Aortic smooth muscle cell (primary cell): ENCODE results near the gene CDK11A. TPM values are rescaled to one million over a fixed set of nuclear protein-coding genes. Genes with fewer than 3 reads are reported as not detected.

Experiments
- total RNA-seq: library from RNA; depleted of rRNA; stranded (reverse); fragments of >200 nt; gene quantifications from 2 replicates; pipeline ENCODE4 v1.2.3, GENCODE V29; 2014

CDK11A gene
- 11.7 and 12.9 TPM in 2 replicates for total RNA-seq

DNA sequence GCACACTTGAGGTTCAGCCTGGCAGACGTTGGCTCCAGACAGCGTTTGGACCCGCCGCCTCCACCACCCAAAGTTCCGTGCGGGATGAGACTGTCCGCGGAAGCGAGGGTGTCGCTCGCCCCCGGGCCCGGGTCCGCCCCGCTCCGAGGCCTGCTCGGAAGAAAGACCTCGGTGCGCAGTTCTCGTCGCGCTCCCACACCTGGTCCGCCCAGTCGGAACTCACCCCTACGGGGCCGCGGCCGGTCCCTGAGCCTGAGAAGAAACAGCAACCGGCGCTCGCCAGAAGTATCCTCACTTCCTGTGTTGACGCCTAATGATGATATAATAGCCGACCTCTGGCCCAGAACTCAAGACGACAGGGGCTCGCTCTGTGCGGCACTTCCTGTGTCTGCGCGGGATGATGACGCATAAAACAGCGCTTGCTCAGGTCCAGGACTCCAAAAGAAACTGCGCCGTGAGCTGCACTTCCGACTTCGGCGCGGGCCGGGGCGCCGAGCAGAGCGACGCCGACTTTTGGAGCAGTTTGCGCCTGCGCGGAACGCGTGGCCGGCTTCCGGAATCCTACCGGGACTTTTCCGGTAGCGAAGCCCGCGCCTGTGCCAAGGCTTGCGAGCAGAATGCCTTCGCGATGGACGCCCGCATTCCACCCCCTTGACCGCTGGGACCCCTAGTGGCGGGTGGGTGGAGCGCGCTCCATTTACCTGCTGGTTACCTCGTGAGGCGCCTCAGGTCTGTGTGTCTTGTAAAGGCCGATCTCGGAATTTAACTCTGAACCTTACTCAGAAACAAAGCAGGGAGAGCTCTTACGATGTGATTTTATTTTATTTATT is at the start of gene CDK11A:
TSS of gene CDK11A (minus strand) at position 323 of the 830 bp plus-strand sequence. CDS start 1,539 bp downstream, outside the sequence.

DNA sequence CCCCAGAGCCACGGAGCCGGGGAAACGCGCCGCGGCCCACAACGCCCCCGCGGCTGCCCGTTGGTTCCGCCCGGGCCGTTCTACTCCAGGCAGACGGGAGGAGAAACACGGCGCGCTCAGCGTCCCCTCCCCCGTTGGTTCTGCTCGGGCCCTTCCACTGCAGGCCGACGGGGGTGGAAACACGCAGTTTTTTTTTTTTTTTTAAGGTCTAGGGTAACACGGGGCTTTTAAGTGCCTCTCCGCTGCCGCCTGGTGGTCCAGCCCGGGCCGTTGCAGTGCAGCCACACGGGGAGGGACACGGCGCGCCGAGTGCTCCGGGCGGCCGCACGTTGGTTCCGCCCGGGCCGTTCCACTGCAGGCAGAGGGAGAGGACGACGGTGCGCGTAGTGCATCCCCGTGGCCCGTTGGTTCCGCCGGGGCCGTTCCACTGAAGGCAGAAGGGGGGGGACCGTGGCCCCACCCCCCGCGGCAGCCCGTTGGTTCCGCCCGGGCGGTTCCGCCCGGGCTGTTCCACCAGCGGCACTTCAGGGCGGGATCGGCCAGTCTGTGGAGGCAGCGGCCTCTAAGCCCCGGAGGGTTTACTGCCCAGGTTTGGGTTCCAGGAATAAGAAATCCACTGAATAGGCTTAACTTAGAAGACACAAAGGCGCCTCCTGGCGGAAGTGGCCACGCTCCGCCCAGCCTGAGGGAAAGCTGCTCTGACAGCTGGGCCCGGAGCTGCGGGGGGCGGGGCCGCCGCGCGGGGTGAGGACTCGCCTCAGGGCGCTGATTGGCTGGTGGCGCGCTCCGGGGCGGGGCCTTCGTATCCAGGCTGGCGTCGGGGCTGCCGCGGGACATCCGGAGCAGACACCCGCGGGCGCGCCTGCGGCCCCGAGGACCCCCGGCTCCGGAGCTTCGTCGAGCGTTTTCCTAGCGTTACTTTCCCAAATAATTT is 31.2 kb downstream of the CDK11A start, which contains the start of gene SLC35E2B:
TSS of gene SLC35E2B (minus strand) at position 82 of the 934 bp plus-strand sequence. CDS start 16,096 bp downstream, outside the sequence.

DNA sequence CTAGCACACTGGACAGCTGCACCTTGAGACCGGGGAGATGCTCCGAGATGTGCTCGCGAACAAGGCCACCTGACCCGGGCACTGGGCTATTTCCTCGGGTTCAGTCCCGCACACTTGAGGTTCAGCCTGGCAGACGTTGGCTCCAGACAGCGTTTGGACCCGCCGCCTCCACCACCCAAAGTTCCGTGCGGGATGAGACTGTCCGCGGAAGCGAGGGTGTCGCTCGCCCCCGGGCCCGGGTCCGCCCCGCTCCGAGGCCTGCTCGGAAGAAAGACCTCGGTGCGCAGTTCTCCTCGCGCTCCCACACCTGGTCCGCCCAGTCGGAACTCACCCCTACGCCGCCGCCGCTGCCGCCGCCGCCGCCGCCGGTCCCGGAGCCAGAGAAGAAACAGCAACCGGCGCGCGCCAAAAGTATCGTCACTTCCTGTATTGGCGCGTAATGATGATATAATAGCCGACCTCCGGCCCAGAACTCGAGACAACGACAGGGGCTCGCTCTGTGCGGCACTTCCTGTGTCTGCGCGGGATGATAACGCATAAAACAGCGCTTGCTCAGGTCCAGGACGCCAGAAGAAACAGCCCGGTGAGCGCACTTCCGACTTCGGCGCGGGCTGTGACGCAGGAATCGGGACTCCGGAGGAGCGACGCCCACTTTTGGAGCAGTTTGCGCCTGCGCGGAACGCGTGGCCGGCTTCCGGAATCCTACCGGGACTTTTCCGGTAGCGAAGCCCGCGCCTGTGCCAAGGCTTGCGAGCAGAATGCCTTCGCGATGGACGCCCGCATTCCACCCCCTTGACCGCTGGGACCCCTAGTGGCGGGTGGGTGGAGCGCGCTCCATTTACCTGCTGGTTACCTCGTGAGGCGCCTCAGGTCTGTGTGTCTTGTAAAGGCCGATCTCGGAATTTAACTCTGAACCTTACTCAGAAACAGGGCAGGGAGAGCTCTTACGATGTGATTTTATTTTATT is 65.3 kb downstream of the CDK11A start, which contains the start of gene CDK11B:
TSS of gene CDK11B (minus strand) at position 422 of the 967 bp plus-strand sequence. CDS start 1,519 bp downstream, outside the sequence.

Other genes starting within 250 kb of the CDK11A start
- gene ATAD3A, start 212.2 kb downstream of the CDK11A start, total RNA-seq: 22.9 and 47.2 TPM in 2 replicates
- 2.0 and 2.8 TPM in 2 replicates for gene TMEM240, start 183.7 kb downstream of the CDK11A start, total RNA-seq
- 51.3 and 54.8 TPM in 2 replicates for gene SSU72, start 149.5 kb downstream of the CDK11A start, total RNA-seq
- 0.79 and 0.87 TPM in 2 replicates for gene FNDC10, start 124.2 kb downstream of the CDK11A start, total RNA-seq
- 43.3 and 58.3 TPM in 2 replicates for gene MIB2, start 108.9 kb downstream of the CDK11A start, total RNA-seq
- gene MMP23B, start 92.2 kb downstream of the CDK11A start, total RNA-seq: 1.7 and 1.8 TPM in 2 replicates
- gene CDK11B, start 65.4 kb downstream of the CDK11A start, total RNA-seq: 8.2 and 9.1 TPM in 2 replicates
- 18.4 and 19.3 TPM in 2 replicates for gene SLC35E2B, start 31.6 kb downstream of the CDK11A start, total RNA-seq
- gene NADK, start 54.1 kb upstream of the CDK11A start, total RNA-seq: 40.0 and 49.5 TPM in 2 replicates
- gene GNB1, start 166.7 kb upstream of the CDK11A start, total RNA-seq: 110 and 128 TPM in 2 replicates
- 0.31 and 0.40 TPM in 2 replicates for gene CALML6, start 190.9 kb upstream of the CDK11A start, total RNA-seq
- gene TMEM52, start 194.9 kb upstream of the CDK11A start, total RNA-seq: not detected in 2 replicates